HEK293 (cell line): Measurements from ENCODE around the gene CWF19L2.

Source experiments
- CTCF ChIA-PET: fragments of 350-600 bp; formaldehyde crosslinking; extraction: SDS; loops from one replicate; lab custom pipeline; 2021; ENCODE audit warnings: antibody characterized with exemption; lab: Yijun Ruan, JAX
- POLR2A ChIA-PET: fragments of 300-600 bp; formaldehyde crosslinking; extraction: SDS; loops from one replicate; lab custom pipeline; 2020; ENCODE audit warnings: antibody characterized with exemption, inconsistent platforms; lab: Yijun Ruan, JAX
- H3K27ac ChIP-seq: fragments of 200-500 bp; sonication (Bioruptor generic); 2 replicates; pipeline ENCODE4 v1.5.1; 2014; ENCODE audit warnings: low read depth, low read length, control low read depth, inconsistent platforms; ENCODE audit errors: extremely low read depth
- H3K36me3 ChIP-seq, 2 experiments: fragments of 200-500 bp in 1 of 2; sonication (Bioruptor generic) in 1 of 2; 1 replicate in 1 of 2; 2 replicates in 1 of 2; pipeline ENCODE4 v1.5.1; 2014 to 2017; ENCODE audit warnings: inconsistent platforms in 2 of 2, low read length in 2 of 2; ENCODE audit not compliant: control insufficient read depth in 2 of 2, insufficient read depth in 1 of 2
- H3K4me1 ChIP-seq: fragments of 200-500 bp; sonication (Bioruptor generic); 2 replicates; pipeline ENCODE4 v1.5.1; 2014; ENCODE audit warnings: mild to moderate bottlenecking, low read length, inconsistent platforms; ENCODE audit not compliant: control insufficient read depth, insufficient read depth
- H3K4me3 ChIP-seq: 2 replicates; pipeline ENCODE4 v1.5.1; 2011; ENCODE audit warnings: low read depth, mild to moderate bottlenecking, control low read depth, low read length, moderate library complexity
- H3K9me3 ChIP-seq: fragments of 200-500 bp; sonication (Bioruptor generic); 2 replicates; pipeline ENCODE4 v1.5.1; 2014; ENCODE audit warnings: low read depth, low read length, inconsistent platforms; ENCODE audit not compliant: control insufficient read depth, insufficient read depth
- GLI4 ChIP-seq: fragments of 450-650 bp; formaldehyde crosslinking; IDR thresholded peaks from 2 replicates; pipeline ENCODE4 v1.5.1; 2016; ENCODE audit warnings: missing biosample characterization, missing genetic modification characterization
- HOXC10 ChIP-seq: sonication (generic); formaldehyde crosslinking; IDR thresholded peaks from 2 replicates; pipeline ENCODE4 v1.8.1; 2023; ENCODE audit warnings: mild to moderate bottlenecking, missing genetic modification reagents
- KLF1 ChIP-seq: fragments of 450-650 bp; formaldehyde crosslinking; IDR thresholded peaks from 2 replicates; pipeline ENCODE4 v1.5.1; 2016; ENCODE audit warnings: missing biosample characterization, missing genetic modification characterization
- PRDM1 ChIP-seq: fragments of 450-650 bp; formaldehyde crosslinking; IDR thresholded peaks from 2 replicates; pipeline ENCODE4; 2016; ENCODE audit warnings: missing biosample characterization, missing genetic modification characterization
- REPIN1 ChIP-seq: fragments of 450-650 bp; formaldehyde crosslinking; IDR thresholded peaks from 2 replicates; pipeline ENCODE4 v1.5.1; 2017; ENCODE audit warnings: missing biosample characterization, missing genetic modification characterization, low read depth
- ZBTB48 ChIP-seq: fragments of 450-650 bp; formaldehyde crosslinking; IDR thresholded peaks from 2 replicates; pipeline ENCODE4 v1.5.1; 2016; ENCODE audit warnings: missing biosample characterization, missing genetic modification characterization
- ZFP69B ChIP-seq: fragments of 450-650 bp; formaldehyde crosslinking; IDR thresholded peaks from 2 replicates; pipeline ENCODE4 v1.5.1; 2016; ENCODE audit warnings: missing biosample characterization, missing genetic modification characterization
- ZNF132 ChIP-seq: fragments of 450-650 bp; formaldehyde crosslinking; IDR thresholded peaks from 2 replicates; pipeline ENCODE4 v1.5.1; 2017; ENCODE audit warnings: missing biosample characterization, missing genetic modification characterization, borderline replicate concordance
- ZNF140 ChIP-seq: fragments of 450-650 bp; formaldehyde crosslinking; IDR thresholded peaks from 2 replicates; pipeline ENCODE4 v1.5.1; 2016; ENCODE audit warnings: missing biosample characterization, missing genetic modification characterization
- ZNF202 ChIP-seq: fragments of 450-650 bp; formaldehyde crosslinking; IDR thresholded peaks from 2 replicates; pipeline ENCODE4 v1.5.1; 2016; ENCODE audit warnings: missing biosample characterization, missing genetic modification characterization, borderline replicate concordance
- ZNF341 ChIP-seq: fragments of 450-650 bp; formaldehyde crosslinking; IDR thresholded peaks from 2 replicates; pipeline ENCODE4; 2016; ENCODE audit warnings: low read depth, missing biosample characterization, missing genetic modification characterization
- ZNF623 ChIP-seq: fragments of 450-650 bp; formaldehyde crosslinking; IDR thresholded peaks from 2 replicates; pipeline ENCODE4 v1.5.1; 2016; ENCODE audit warnings: missing biosample characterization, missing genetic modification characterization
- ZNF624 ChIP-seq: fragments of 450-650 bp; formaldehyde crosslinking; IDR thresholded peaks from 2 replicates; pipeline ENCODE4 v1.5.1; 2017; ENCODE audit warnings: missing biosample characterization, missing genetic modification characterization
- TF ChIP-seq, protein P1 (sequence below): fragments of 450-650 bp; formaldehyde crosslinking; conservative IDR thresholded peaks from 2 replicates; pipeline ENCODE4 v1.5.1; 2016; ENCODE audit warnings: low read depth, missing biosample characterization, missing genetic modification characterization
- TF ChIP-seq, protein P2 (sequence below): fragments of 450-650 bp; formaldehyde crosslinking; IDR thresholded peaks from 2 replicates; pipeline ENCODE4 v1.5.1; 2017; ENCODE audit warnings: missing biosample characterization, missing genetic modification characterization
- TF ChIP-seq, protein P3 (sequence below): fragments of 450-650 bp; formaldehyde crosslinking; IDR thresholded peaks from 2 replicates; pipeline ENCODE4 v1.5.1; 2016; ENCODE audit warnings: missing biosample characterization, missing genetic modification characterization, low read depth
- TF ChIP-seq, protein P4 (sequence below): fragments of 450-650 bp; IDR thresholded peaks from 2 replicates; pipeline ENCODE4 v1.5.1; 2018; ENCODE audit warnings: missing biosample characterization, mild to moderate bottlenecking, missing genetic modification characterization
- TF ChIP-seq, protein P5 (sequence below): fragments of 450-650 bp; formaldehyde crosslinking; IDR thresholded peaks from 2 replicates; pipeline ENCODE4 v1.5.1; 2016; ENCODE audit warnings: missing biosample characterization, missing genetic modification characterization
- TF ChIP-seq, protein P6 (sequence below): fragments of 450-650 bp; formaldehyde crosslinking; IDR thresholded peaks from 2 replicates; pipeline ENCODE4 v1.5.1; 2016; ENCODE audit warnings: missing biosample characterization, missing genetic modification characterization

The CWF19L2 gene

DNA sequence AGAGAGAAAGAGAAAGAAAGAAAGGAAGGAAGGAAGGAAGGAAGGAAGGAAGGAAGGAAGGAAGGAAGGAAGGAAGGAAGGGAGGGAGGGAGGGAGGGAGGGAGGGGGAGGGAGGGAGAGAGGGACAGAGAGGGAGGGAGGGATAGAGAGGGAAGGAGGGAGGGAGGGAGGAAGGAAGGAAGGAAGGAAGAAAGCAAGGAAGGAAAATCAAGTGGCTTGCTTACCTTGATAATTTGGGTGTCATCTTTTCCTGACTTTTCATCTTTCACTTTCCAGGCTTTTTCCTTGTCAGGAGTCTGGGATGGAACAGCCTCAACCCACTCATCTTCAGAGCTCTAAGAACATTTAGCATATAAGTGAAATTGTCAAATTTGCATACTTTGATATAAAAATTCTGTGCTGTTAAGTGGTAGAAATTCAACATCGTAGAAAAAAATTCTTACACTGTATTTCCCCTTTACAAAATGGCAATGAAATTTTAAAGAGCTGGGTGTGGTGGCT is 14.9 kb downstream of the CWF19L2 start:
- POLR2A ChIA-PET: no interaction called here

DNA sequence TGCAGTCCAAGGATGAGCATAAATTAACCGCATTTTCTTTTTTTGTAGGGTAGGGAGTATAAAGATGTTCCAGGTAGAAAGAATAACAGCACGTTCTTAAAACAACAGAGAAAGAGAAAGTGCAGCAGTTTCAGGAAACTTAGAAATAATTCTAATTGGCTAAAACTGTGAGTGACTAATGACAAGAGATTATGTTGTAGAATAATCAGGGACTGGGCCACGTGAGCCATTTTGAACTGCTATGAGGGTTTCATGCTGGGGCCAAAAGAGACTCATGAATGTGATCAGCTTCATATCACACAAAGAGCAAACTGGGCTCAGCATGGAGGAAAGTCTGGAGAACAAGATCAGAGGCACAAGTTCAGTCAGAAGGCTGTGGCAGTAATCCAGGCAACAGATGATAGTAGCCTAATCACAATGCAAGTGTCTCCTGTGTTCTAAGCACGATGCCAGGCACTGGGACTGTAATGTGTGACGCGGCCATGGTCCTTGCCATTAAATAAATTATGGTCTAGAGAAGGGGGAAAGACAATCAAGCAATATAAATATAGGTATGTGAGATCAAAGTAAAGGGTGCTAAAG is 17.9 kb downstream of the CWF19L2 start:
- POLR2A ChIA-PET: no interaction called here
- Histone ChIP-seq H3K9me3 (no peaks in the 10 kb centered on the region), H3K36me3 (peaks cover 4 to 56% of the 10 kb centered on the region in 2 experiments; a peak in 2 of 3 replicates), H3K27ac (no peak overlapping the region), H3K4me1 (no peaks in the 10 kb centered on the region), H3K4me3 (no peak overlapping the region)
- CTCF ChIA-PET: no interaction called here
- TF ChIP-seq ZNF132 (tag by site-specific recombination) (no peak), ZBTB48 (tag by site-specific recombination) (no peak), PRDM1 (tag by site-specific recombination) (no peak), ZNF202 (tag by site-specific recombination) (no peak), HOXC10 (CRISPR knock-in tag) (no peak), ZNF623 (tag by site-specific recombination) (no peak)
- TF ChIP-seq, protein P1, sequence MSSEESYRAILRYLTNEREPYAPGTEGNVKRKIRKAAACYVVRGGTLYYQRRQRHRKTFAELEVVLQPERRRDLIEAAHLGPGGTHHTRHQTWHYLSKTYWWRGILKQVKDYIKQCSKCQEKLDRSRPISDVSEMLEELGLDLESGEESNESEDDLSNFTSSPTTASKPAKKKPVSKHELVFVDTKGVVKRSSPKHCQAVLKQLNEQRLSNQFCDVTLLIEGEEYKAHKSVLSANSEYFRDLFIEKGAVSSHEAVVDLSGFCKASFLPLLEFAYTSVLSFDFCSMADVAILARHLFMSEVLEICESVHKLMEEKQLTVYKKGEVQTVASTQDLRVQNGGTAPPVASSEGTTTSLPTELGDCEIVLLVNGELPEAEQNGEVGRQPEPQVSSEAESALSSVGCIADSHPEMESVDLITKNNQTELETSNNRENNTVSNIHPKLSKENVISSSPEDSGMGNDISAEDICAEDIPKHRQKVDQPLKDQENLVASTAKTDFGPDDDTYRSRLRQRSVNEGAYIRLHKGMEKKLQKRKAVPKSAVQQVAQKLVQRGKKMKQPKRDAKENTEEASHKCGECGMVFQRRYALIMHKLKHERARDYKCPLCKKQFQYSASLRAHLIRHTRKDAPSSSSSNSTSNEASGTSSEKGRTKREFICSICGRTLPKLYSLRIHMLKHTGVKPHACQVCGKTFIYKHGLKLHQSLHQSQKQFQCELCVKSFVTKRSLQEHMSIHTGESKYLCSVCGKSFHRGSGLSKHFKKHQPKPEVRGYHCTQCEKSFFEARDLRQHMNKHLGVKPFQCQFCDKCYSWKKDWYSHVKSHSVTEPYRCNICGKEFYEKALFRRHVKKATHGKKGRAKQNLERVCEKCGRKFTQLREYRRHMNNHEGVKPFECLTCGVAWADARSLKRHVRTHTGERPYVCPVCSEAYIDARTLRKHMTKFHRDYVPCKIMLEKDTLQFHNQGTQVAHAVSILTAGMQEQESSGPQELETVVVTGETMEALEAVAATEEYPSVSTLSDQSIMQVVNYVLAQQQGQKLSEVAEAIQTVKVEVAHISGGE: no peak
- TF ChIP-seq, protein P2, sequence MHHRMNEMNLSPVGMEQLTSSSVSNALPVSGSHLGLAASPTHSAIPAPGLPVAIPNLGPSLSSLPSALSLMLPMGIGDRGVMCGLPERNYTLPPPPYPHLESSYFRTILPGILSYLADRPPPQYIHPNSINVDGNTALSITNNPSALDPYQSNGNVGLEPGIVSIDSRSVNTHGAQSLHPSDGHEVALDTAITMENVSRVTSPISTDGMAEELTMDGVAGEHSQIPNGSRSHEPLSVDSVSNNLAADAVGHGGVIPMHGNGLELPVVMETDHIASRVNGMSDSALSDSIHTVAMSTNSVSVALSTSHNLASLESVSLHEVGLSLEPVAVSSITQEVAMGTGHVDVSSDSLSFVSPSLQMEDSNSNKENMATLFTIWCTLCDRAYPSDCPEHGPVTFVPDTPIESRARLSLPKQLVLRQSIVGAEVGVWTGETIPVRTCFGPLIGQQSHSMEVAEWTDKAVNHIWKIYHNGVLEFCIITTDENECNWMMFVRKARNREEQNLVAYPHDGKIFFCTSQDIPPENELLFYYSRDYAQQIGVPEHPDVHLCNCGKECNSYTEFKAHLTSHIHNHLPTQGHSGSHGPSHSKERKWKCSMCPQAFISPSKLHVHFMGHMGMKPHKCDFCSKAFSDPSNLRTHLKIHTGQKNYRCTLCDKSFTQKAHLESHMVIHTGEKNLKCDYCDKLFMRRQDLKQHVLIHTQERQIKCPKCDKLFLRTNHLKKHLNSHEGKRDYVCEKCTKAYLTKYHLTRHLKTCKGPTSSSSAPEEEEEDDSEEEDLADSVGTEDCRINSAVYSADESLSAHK (tag by site-specific recombination): no peak

More for the DNA sequence above, 14.9 kb downstream of the CWF19L2 start:
- TF ChIP-seq GLI4 (tag by site-specific recombination): no peak
- no peak for TF ChIP-seq ZFP69B (tag by site-specific recombination)
- TF ChIP-seq, protein P3, sequence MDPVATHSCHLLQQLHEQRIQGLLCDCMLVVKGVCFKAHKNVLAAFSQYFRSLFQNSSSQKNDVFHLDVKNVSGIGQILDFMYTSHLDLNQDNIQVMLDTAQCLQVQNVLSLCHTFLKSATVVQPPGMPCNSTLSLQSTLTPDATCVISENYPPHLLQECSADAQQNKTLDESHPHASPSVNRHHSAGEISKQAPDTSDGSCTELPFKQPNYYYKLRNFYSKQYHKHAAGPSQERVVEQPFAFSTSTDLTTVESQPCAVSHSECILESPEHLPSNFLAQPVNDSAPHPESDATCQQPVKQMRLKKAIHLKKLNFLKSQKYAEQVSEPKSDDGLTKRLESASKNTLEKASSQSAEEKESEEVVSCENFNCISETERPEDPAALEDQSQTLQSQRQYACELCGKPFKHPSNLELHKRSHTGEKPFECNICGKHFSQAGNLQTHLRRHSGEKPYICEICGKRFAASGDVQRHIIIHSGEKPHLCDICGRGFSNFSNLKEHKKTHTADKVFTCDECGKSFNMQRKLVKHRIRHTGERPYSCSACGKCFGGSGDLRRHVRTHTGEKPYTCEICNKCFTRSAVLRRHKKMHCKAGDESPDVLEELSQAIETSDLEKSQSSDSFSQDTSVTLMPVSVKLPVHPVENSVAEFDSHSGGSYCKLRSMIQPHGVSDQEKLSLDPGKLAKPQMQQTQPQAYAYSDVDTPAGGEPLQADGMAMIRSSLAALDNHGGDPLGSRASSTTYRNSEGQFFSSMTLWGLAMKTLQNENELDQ (tag by site-specific recombination): no peak
- TF ChIP-seq KLF1 (tag by site-specific recombination): no peak
- no peak for TF ChIP-seq ZNF202 (tag by site-specific recombination)
- TF ChIP-seq, protein P4, sequence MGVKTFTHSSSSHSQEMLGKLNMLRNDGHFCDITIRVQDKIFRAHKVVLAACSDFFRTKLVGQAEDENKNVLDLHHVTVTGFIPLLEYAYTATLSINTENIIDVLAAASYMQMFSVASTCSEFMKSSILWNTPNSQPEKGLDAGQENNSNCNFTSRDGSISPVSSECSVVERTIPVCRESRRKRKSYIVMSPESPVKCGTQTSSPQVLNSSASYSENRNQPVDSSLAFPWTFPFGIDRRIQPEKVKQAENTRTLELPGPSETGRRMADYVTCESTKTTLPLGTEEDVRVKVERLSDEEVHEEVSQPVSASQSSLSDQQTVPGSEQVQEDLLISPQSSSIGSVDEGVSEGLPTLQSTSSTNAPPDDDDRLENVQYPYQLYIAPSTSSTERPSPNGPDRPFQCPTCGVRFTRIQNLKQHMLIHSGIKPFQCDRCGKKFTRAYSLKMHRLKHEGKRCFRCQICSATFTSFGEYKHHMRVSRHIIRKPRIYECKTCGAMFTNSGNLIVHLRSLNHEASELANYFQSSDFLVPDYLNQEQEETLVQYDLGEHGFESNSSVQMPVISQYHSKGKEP (tag by site-specific recombination): no peak
- TF ChIP-seq REPIN1 (tag by site-specific recombination): no peak
- TF ChIP-seq ZNF341: no peak
- TF ChIP-seq, protein P5, sequence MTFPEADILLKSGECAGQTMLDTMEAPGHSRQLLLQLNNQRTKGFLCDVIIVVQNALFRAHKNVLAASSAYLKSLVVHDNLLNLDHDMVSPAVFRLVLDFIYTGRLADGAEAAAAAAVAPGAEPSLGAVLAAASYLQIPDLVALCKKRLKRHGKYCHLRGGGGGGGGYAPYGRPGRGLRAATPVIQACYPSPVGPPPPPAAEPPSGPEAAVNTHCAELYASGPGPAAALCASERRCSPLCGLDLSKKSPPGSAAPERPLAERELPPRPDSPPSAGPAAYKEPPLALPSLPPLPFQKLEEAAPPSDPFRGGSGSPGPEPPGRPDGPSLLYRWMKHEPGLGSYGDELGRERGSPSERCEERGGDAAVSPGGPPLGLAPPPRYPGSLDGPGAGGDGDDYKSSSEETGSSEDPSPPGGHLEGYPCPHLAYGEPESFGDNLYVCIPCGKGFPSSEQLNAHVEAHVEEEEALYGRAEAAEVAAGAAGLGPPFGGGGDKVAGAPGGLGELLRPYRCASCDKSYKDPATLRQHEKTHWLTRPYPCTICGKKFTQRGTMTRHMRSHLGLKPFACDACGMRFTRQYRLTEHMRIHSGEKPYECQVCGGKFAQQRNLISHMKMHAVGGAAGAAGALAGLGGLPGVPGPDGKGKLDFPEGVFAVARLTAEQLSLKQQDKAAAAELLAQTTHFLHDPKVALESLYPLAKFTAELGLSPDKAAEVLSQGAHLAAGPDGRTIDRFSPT (tag by site-specific recombination): no peak
- TF ChIP-seq, protein P6, sequence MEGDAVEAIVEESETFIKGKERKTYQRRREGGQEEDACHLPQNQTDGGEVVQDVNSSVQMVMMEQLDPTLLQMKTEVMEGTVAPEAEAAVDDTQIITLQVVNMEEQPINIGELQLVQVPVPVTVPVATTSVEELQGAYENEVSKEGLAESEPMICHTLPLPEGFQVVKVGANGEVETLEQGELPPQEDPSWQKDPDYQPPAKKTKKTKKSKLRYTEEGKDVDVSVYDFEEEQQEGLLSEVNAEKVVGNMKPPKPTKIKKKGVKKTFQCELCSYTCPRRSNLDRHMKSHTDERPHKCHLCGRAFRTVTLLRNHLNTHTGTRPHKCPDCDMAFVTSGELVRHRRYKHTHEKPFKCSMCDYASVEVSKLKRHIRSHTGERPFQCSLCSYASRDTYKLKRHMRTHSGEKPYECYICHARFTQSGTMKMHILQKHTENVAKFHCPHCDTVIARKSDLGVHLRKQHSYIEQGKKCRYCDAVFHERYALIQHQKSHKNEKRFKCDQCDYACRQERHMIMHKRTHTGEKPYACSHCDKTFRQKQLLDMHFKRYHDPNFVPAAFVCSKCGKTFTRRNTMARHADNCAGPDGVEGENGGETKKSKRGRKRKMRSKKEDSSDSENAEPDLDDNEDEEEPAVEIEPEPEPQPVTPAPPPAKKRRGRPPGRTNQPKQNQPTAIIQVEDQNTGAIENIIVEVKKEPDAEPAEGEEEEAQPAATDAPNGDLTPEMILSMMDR (tag by site-specific recombination): no peak
- no peak for TF ChIP-seq ZNF140 (tag by site-specific recombination)
- no peak for TF ChIP-seq ZNF624 (tag by site-specific recombination)
- Histone ChIP-seq H3K4me1 (no peaks in the 10 kb centered on the region), H3K9me3 (no peaks in the 10 kb centered on the region), H3K4me3 (no peak overlapping the region), H3K36me3 (peaks cover 4 to 61% of the 10 kb centered on the region in 2 experiments; a peak in 2 of 3 replicates), H3K27ac (no peak overlapping the region)
- CTCF ChIA-PET: no interaction called here
